MCF 10A (cell line): ENCODE data around the gene CYP4Z1. TPM values are rescaled to one million over a fixed set of nuclear protein-coding genes. Genes with fewer than 3 reads are reported as not detected.
"Not testable (repeated sequence)": the region's sequence is repeated elsewhere in the genome, so short reads cannot be mapped to it uniquely, and the experiment has no call there.

Source experiments
- BruUV-seq: library from RNA; stranded (reverse); fragments of 400-500 nt; replicated peaks from 2 replicates; lab custom pipeline; 2021; lab: Mats Ljungman, UMichigan
- CTCF ChIA-PET: fragments of 300-600 bp; sonication (Branson Sonifier 250); formaldehyde crosslinking; extraction: SDS; loops from one replicate; lab custom pipeline; 2021; ENCODE audit warnings: antibody characterized with exemption, inconsistent platforms; lab: Yijun Ruan, JAX
- POLR2A ChIA-PET: fragments of 300-600, 350-650 bp; sonication (Branson Sonifier 250); formaldehyde crosslinking; extraction: SDS; loops from one replicate; lab custom pipeline; 2020; ENCODE audit warnings: antibody characterized with exemption, inconsistent platforms; lab: Yijun Ruan, JAX
- DNase-seq: peaks from one replicate; pipeline ENCODE4 v3.0.0-alpha.2; 2018; ENCODE audit not compliant: unreplicated experiment
- H3K27ac Mint-ChIP-seq: one replicate; pipeline ENCODE4 v1.8.0; 2022; ENCODE audit warnings: mild to moderate bottlenecking, low read depth, mixed read lengths; ENCODE audit not compliant: unreplicated experiment
- H3K27me3 Mint-ChIP-seq: one replicate; pipeline ENCODE4 v1.8.0; 2022; ENCODE audit warnings: mixed read lengths; ENCODE audit not compliant: insufficient read depth, unreplicated experiment
- H3K36me3 Mint-ChIP-seq: one replicate; pipeline ENCODE4 v1.8.0; 2022; ENCODE audit warnings: mild to moderate bottlenecking, moderate library complexity, mixed read lengths; ENCODE audit not compliant: insufficient read depth, unreplicated experiment
- H3K4me1 Mint-ChIP-seq: one replicate; pipeline ENCODE4 v1.8.0; 2022; ENCODE audit warnings: mixed read lengths; ENCODE audit not compliant: insufficient read depth, unreplicated experiment
- H3K4me3 Mint-ChIP-seq: one replicate; pipeline ENCODE4 v1.8.0; 2022; ENCODE audit warnings: mild to moderate bottlenecking, moderate library complexity, mixed read lengths; ENCODE audit not compliant: unreplicated experiment
- H3K9me3 Mint-ChIP-seq: one replicate; pipeline ENCODE4 v1.8.0; 2022; ENCODE audit warnings: mixed read lengths; ENCODE audit not compliant: unreplicated experiment
- intact Hi-C: fragments of 100-400 bp; cut with micrococcal nuclease; formaldehyde crosslinking; loops from 2 replicates; pipeline ENCODE4 v1.14.1; 2022
- total RNA-seq: library from RNA; stranded (reverse); gene quantifications from 2 replicates; pipeline ENCODE4 v1.2.3, GENCODE V29; 2022
- TF ChIP-seq, protein P1 (sequence below): fragments of 200-600 bp; IDR thresholded peaks from one replicate; pipeline ENCODE4 v1.8.0; 2022; ENCODE audit warnings: antibody characterized with exemption, mild to moderate bottlenecking; ENCODE audit not compliant: unreplicated experiment

CYP4Z1 gene
- total RNA-seq, 1 experiment from 2014 or later: not detected

DNA sequence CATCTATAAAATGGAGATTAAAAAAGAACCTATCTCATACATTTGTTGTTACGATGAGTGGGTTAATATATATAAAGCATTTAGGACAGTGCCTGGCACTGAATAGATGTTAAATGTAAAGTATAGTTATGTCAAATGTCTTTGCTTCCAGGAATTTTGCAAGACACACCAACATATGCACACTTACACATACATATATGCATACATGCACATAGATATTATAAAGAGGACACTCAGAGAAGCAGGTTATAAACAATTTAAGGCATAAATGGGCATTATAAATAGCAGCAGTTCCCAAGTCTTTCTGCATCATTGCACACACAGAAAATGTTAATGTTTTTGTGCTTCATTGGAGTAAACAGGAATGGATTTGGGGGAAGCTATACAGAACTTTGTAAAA, 30.3 kb upstream of the CYP4Z1 start:
- ChIA-PET POLR2A (interaction anchor here (1.1 to 1.2 kb wide), 2 partner anchors 9 kb away, joined by 4 read pairs; no protein-coding TSS in a partner anchor), CTCF (interaction anchor here (0.7 to 1.1 kb wide), 2 partner anchors 214 to 289 kb away, joined by 3 to 5 read pairs; no protein-coding TSS in a partner anchor)
- no peak for DNase-seq
- no TSS peak for BruUV-seq
- Mint-ChIP-seq H3K4me1 (peaks cover 26% of the 10 kb centered on the region), H3K9me3 (peaks cover 7% of the 10 kb centered on the region), H3K36me3 (no peaks in the 10 kb centered on the region), H3K27me3 (no peaks in the 10 kb centered on the region), H3K27ac (no peak overlapping the region), H3K4me3 (no peak overlapping the region)
- intact Hi-C loops: no loop called here
- TF ChIP-seq, protein P1, sequence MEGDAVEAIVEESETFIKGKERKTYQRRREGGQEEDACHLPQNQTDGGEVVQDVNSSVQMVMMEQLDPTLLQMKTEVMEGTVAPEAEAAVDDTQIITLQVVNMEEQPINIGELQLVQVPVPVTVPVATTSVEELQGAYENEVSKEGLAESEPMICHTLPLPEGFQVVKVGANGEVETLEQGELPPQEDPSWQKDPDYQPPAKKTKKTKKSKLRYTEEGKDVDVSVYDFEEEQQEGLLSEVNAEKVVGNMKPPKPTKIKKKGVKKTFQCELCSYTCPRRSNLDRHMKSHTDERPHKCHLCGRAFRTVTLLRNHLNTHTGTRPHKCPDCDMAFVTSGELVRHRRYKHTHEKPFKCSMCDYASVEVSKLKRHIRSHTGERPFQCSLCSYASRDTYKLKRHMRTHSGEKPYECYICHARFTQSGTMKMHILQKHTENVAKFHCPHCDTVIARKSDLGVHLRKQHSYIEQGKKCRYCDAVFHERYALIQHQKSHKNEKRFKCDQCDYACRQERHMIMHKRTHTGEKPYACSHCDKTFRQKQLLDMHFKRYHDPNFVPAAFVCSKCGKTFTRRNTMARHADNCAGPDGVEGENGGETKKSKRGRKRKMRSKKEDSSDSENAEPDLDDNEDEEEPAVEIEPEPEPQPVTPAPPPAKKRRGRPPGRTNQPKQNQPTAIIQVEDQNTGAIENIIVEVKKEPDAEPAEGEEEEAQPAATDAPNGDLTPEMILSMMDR: no peak

DNA sequence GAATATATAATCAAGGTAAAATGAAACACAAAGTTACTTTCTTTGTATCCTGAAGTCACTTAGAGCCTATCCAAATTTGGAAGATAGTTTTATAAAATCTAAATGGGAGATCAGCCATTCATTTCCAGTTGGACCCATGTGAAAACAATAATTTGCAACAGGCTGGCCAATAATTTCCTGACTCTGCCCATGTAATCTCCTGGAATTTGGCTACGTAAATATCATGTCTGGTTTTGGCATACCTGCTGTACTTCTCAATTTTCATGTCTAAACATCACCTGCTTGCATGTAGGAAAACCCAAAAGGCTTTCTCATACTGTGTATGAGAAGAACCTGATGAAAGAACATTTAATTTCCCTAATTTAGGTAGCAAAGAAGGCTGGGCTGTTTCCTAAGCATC, 7.7 kb upstream of the CYP4Z1 start:
- H3K27ac Mint-ChIP-seq: no peak overlapping the region
- ChIA-PET CTCF (no interaction called here), POLR2A (no interaction called here)
- TF ChIP-seq, protein P1: no peak
- no peak for DNase-seq
- H3K9me3 Mint-ChIP-seq: no peaks in the 10 kb centered on the region
- no TSS peak for BruUV-seq
- no peaks in the 10 kb centered on the region for H3K36me3 Mint-ChIP-seq
- H3K4me3 Mint-ChIP-seq: no peak overlapping the region
- H3K27me3 Mint-ChIP-seq: no peaks in the 10 kb centered on the region
- intact Hi-C loops: no loop called here
- H3K4me1 Mint-ChIP-seq: no peaks in the 10 kb centered on the region

DNA sequence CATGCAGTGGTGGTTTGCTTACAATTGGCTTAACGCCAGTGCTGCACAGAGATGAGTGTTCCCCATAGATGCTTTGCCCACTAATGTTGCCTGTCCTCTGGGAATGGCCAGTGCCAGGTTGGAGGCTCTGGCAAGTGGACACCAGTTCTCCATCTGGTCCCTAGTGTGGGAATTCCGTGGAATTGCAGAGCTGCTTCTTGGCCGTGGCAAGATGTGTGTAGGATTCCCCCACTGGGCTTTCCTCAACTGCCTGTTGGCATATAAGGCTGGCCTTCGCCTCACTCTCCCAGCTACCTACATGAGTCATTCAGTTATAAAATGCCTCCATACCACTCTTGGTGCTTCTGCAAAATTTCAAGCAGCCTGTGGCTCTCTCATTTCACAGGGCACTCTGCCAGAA, 2.0 kb downstream of the CYP4Z1 start:
- H3K36me3 Mint-ChIP-seq, BruUV-seq, POLR2A ChIA-PET, CTCF ChIA-PET, H3K4me3 Mint-ChIP-seq, H3K9me3 Mint-ChIP-seq, intact Hi-C loops: not testable (repeated sequence)
- Mint-ChIP-seq H3K4me1 (peaks cover 15% of the 10 kb centered on the region), H3K27me3 (peaks cover 11% of the 10 kb centered on the region), H3K27ac (peak overlapping the region; percentile 29)
- peak; percentile 57 for DNase-seq

DNA sequence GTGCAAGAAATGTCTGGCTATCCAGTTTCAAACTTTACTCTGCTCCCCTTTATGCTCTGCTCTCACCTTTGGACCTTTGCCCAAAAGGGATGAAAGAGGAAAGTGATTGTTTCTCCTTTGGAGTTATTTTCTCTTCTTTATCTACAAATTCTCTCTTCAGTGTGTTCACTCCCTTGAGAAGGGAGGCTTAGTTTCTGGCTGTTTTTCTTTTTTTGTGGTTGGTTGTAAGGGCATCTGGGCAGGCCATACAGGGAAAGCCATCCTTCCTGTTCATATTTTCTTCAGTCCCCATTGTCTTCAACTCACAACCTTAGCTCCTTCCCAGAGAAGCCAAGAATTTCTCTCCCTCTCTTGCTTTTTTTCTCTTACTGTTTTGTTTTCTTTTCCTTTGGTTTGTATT, 2.5 kb downstream of the CYP4Z1 start:
- H3K27ac Mint-ChIP-seq: peak overlapping the region; percentile 29
- H3K4me1 Mint-ChIP-seq: peaks cover 15% of the 10 kb centered on the region
- POLR2A ChIA-PET, DNase-seq, intact Hi-C loops, H3K36me3 Mint-ChIP-seq, H3K4me3 Mint-ChIP-seq, BruUV-seq, H3K9me3 Mint-ChIP-seq, CTCF ChIA-PET: not testable (repeated sequence)
- peaks cover 11% of the 10 kb centered on the region for H3K27me3 Mint-ChIP-seq

DNA sequence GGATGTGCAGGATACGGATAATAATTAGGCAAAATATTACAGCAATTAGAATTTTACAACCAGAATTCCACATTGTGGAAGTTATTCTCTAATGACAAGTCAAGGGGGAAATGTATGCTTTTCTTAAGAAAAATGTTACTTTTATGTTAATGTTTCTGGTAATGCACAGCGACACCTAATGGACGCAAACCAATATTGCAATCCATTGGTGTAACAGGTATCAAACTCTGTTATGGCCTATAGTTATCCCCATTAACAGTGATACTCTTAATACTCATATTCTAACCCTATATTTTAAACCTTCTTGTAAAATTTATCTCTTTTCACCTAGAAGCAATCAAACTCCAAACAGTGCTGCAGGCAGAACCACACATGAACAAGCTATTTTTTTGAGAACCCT, 22.3 kb downstream of the CYP4Z1 start:
- H3K9me3 Mint-ChIP-seq, H3K4me3 Mint-ChIP-seq, H3K27ac Mint-ChIP-seq, BruUV-seq, POLR2A ChIA-PET, H3K27me3 Mint-ChIP-seq, H3K36me3 Mint-ChIP-seq, H3K4me1 Mint-ChIP-seq: not testable (repeated sequence)
- CTCF ChIA-PET: interaction anchor here (0.6 to 1.0 kb wide), 2 partner anchors 69 to 92 kb away, joined by 4 to 5 read pairs; no protein-coding TSS in a partner anchor
- peak; percentile 55 for DNase-seq
- TF ChIP-seq, protein P1: peak; percentile 43
- intact Hi-C loops: loop anchor here (5.0 to 10.0 kb wide), 2 partner anchors 215 to 342 kb away; no protein-coding TSS in a partner anchor
